GM18520 (cell line): ENCODE measurements around the gene SP1.
"Not testable (repeated sequence)": the region's sequence is repeated elsewhere in the genome, so short reads cannot be mapped to it uniquely, and the experiment has no call there.

Experiments used
- ATAC-seq: cut with Tn5 transposase; IDR thresholded peaks from one replicate; pipeline ENCODE4 v1.9.1; 2021; ENCODE audit not compliant: unreplicated experiment

Gene SP1

GRCh38 chr12:53380104-53380793 is at the start of gene SP1:
Gene SP1, plus strand, starts transcription at chr12:53380176. Its CDS starts 116 bp downstream, at chr12:53380292.
- peak; percentile 28 for ATAC-seq

GRCh38 chr12:53330671-53331070 is 49.3 kb upstream of the SP1 start:
- no peak for ATAC-seq

GRCh38 chr12:53332339-53332738 is 47.6 kb upstream of the SP1 start:
- not testable (repeated sequence) for ATAC-seq

- ATAC-seq = no peak
These were observed 47.2 kb upstream of the SP1 start for GRCh38 chr12:53332744-53333143.

- no peak for ATAC-seq
These were observed 46.7 kb upstream of the SP1 start for GRCh38 chr12:53333289-53333688.

- no peak for ATAC-seq
These were observed 46.1 kb upstream of the SP1 start for GRCh38 chr12:53333845-53334244.

GRCh38 chr12:53334822-53335221 is 45.2 kb upstream of the SP1 start:
- ATAC-seq = no peak

GRCh38 chr12:53336181-53336681 is 43.7 kb upstream of the SP1 start, which contains the start of gene SP7:
Gene SP7, minus strand, starts transcription at chr12:53336354. Its CDS starts 708 bp downstream, at chr12:53335646.
- no peak for ATAC-seq

GRCh38 chr12:53338017-53338416 is 42.0 kb upstream of the SP1 start:
- no peak for ATAC-seq

GRCh38 chr12:53338916-53339315 is 41.1 kb upstream of the SP1 start:
- ATAC-seq = no peak

- ATAC-seq = no peak
These were observed 39.6 kb upstream of the SP1 start for GRCh38 chr12:53340398-53340797.

- no peak for ATAC-seq
These were observed 36.5 kb upstream of the SP1 start for GRCh38 chr12:53343449-53343848.

- no peak for ATAC-seq
These were observed 36.0 kb upstream of the SP1 start for GRCh38 chr12:53343969-53344368.

GRCh38 chr12:53344487-53344823 is 35.5 kb upstream of the SP1 start:
- ATAC-seq = no peak

GRCh38 chr12:53344824-53345485 is 35.0 kb upstream of the SP1 start:
- ATAC-seq = no peak

GRCh38 chr12:53345486-53346188 is 34.3 kb upstream of the SP1 start:
- no peak for ATAC-seq

- no peak for ATAC-seq
These were observed 33.5 kb upstream of the SP1 start for GRCh38 chr12:53346491-53346890.

GRCh38 chr12:53347905-53348304 is 32.1 kb upstream of the SP1 start:
- no peak for ATAC-seq

GRCh38 chr12:53352331-53353256 is 27.4 kb upstream of the SP1 start:
- ATAC-seq = no peak

GRCh38 chr12:53353257-53353655 is 26.7 kb upstream of the SP1 start:
- no peak for ATAC-seq

- ATAC-seq = no peak
These were observed 24.9 kb upstream of the SP1 start for GRCh38 chr12:53355121-53355520.
